ACC112 (cell line): ENCODE measurements around the gene CHST11.
"Not testable (repeated sequence)": the region's sequence is repeated elsewhere in the genome, so short reads cannot be mapped to it uniquely, and the experiment has no call there.

Source experiments
- H2AFZ ChIP-seq: fragments of 200-600 bp; sonication (generic); one replicate; pipeline ENCODE4 v1.6.0; 2017; ENCODE audit warnings: antibody characterized with exemption, low read length; ENCODE audit not compliant: unreplicated experiment
- H3K27ac ChIP-seq: fragments of 200-600 bp; sonication (generic); 2 replicates; pipeline ENCODE4 v1.5.1; 2014; ENCODE audit warnings: low read depth, mild to moderate bottlenecking, antibody characterized with exemption, low read length, moderate library complexity
- H3K27me3 ChIP-seq: fragments of 200-600 bp; sonication (generic); 2 replicates; pipeline ENCODE4 v1.6.1; 2014; ENCODE audit warnings: mild to moderate bottlenecking, antibody characterized with exemption, low read length, moderate library complexity, mixed read lengths; ENCODE audit not compliant: insufficient read depth
- H3K36me3 ChIP-seq: fragments of 200-600 bp; sonication (generic); 2 replicates; pipeline ENCODE4 v1.6.1; 2016; ENCODE audit warnings: mild to moderate bottlenecking, antibody characterized with exemption, low read length, moderate library complexity, mixed read lengths; ENCODE audit not compliant: insufficient read depth
- H3K4me1 ChIP-seq: fragments of 200-600 bp; sonication (generic); one replicate; pipeline ENCODE4 v1.6.1; 2016; ENCODE audit warnings: low read length, mixed read lengths; ENCODE audit not compliant: insufficient read depth, unreplicated experiment, control insufficient read depth
- H3K4me3 ChIP-seq: fragments of 200-600 bp; sonication (generic); 2 replicates; pipeline ENCODE4 v1.5.1; 2014; ENCODE audit warnings: mild to moderate bottlenecking, low read depth, low read length
- H3K79me2 ChIP-seq: fragments of 200-600 bp; sonication (generic); one replicate; pipeline ENCODE4 v1.6.0; 2016; ENCODE audit warnings: low read length; ENCODE audit not compliant: control insufficient read depth, unreplicated experiment, insufficient read depth

Gene CHST11

DNA sequence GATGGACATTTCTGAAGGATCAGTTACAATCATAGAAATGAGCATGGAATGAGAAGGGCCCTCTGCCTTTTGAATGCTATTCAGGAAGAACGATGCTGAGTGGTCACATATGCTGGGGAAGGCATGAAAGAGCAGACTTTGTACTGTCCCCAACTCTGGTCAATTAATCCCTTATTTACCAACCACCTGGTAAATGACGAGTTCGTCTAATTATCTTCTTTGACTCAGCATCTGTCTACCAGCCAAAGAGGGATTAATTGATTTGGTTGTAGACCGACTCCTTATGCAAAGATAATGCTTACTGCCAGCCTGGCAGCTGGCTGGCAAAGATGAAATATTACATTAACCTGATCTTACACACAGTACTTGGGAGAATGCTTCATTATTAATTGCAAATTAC lies 152.2 kb downstream of the CHST11 start:
- Histone ChIP-seq H3K4me1 (peaks cover 24% of the 10 kb centered on the region), H3K79me2 (no peaks in the 10 kb centered on the region), H3K4me3 (no peak overlapping the region), H3K36me3 (no peaks in the 10 kb centered on the region), H3K27ac (no peak overlapping the region), H2AFZ (no peak overlapping the region), H3K27me3 (no peaks in the 10 kb centered on the region)

- Histone ChIP-seq H3K27ac (no peak overlapping the region), H3K79me2 (no peaks in the 10 kb centered on the region)
Observed at GRCh38 chr12:104609445-104609844, 152.7 kb downstream of the CHST11 start.

DNA sequence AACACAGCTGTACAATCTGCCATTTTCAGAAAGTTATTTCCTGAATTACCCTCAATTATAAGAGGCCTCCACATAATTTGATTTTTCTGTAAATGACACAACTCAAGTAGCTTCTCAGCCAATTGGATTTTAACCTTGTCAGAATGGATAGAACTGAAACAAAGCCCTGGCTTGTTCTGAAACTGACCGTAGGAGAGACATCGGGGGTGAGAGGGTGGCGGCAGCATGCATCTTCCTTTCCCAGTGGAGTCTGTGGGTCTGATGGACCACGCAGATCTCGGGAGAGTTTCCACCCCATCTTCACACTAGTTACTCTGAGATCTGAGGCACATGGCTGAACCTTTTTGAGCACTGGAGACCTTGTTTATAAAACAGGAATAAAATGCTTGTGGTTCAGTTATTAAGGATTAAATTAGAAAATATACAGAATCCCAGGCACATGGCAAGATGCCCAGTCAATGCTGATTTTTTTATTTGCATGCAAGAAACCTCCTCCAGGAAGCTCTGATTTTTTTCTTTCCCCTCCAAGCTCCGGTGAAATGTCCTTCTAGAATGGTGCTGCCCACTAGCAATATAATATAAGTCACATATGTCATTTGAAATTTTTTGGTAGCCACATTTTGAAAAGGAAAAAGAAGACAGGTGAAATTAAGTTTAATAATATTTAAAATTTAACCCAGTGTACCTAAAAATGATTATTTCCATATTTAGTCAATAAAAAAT lies 153.9 kb downstream of the CHST11 start:
- no peak overlapping the region for H3K4me3 ChIP-seq
- peaks cover 10% of the 10 kb centered on the region for H3K4me1 ChIP-seq
- no peak overlapping the region for H3K27ac ChIP-seq
- H3K79me2 ChIP-seq, result no peaks in the 10 kb centered on the region
- H2AFZ ChIP-seq, result no peak overlapping the region
- no peaks in the 10 kb centered on the region for H3K27me3 ChIP-seq
- no peaks in the 10 kb centered on the region for H3K36me3 ChIP-seq

More at GRCh38 chr12:104609445-104609844, 152.7 kb downstream of the CHST11 start:
- Histone ChIP-seq H3K4me1 (peaks cover 22% of the 10 kb centered on the region), H3K27me3 (no peaks in the 10 kb centered on the region), H2AFZ (no peak overlapping the region), H3K36me3 (no peaks in the 10 kb centered on the region), H3K4me3 (no peak overlapping the region)

GRCh38 chr12:104611671-104612070 lies 154.9 kb downstream of the CHST11 start:
- Histone ChIP-seq H3K4me1 (peaks cover under 1% of the 10 kb centered on the region), H2AFZ (no peak overlapping the region), H3K27me3 (no peaks in the 10 kb centered on the region), H3K4me3 (no peak overlapping the region), H3K79me2 (no peaks in the 10 kb centered on the region), H3K27ac (no peak overlapping the region), H3K36me3 (no peaks in the 10 kb centered on the region)

- not testable (repeated sequence) for H3K4me1 ChIP-seq, H2AFZ ChIP-seq, H3K36me3 ChIP-seq, H3K79me2 ChIP-seq, H3K27ac ChIP-seq, H3K27me3 ChIP-seq, H3K4me3 ChIP-seq
Observed at GRCh38 chr12:104613372-104613771, 156.6 kb downstream of the CHST11 start.

- H3K4me1 ChIP-seq, result no peaks in the 10 kb centered on the region
- H2AFZ ChIP-seq, result no peak overlapping the region
- H3K4me3 ChIP-seq, result no peak overlapping the region
- H3K36me3 ChIP-seq, result no peaks in the 10 kb centered on the region
- H3K79me2 ChIP-seq, result no peaks in the 10 kb centered on the region
- H3K27ac ChIP-seq, result no peak overlapping the region
- H3K27me3 ChIP-seq, result no peaks in the 10 kb centered on the region
Observed at GRCh38 chr12:104615048-104615561, 158.4 kb downstream of the CHST11 start.

DNA sequence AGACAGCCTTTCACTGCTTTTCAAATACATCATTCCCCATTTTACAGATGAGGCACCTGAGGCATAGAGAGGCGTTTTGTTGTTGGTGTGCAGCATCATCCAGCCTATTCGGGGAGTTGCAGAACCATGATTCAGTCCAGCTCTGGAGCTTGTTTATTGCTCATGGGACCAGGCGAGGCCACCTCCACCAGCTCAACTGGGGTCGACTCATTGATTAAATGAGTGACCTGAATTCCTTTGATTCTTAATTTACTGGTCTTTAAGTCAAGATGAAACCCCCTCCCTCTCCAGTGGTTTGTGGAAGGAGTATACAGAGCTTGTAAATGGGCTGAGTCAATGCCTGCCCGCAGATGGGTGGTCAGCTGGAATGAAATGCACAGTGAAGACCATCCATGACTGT lies 161.9 kb downstream of the CHST11 start:
- Histone ChIP-seq H3K27me3 (no peaks in the 10 kb centered on the region), H3K4me3 (no peak overlapping the region), H3K4me1 (no peaks in the 10 kb centered on the region), H2AFZ (no peak overlapping the region), H3K79me2 (no peaks in the 10 kb centered on the region), H3K36me3 (no peaks in the 10 kb centered on the region), H3K27ac (no peak overlapping the region)

- H3K27ac ChIP-seq, result no peak overlapping the region
Observed at GRCh38 chr12:104619305-104619704, 162.6 kb downstream of the CHST11 start.

DNA sequence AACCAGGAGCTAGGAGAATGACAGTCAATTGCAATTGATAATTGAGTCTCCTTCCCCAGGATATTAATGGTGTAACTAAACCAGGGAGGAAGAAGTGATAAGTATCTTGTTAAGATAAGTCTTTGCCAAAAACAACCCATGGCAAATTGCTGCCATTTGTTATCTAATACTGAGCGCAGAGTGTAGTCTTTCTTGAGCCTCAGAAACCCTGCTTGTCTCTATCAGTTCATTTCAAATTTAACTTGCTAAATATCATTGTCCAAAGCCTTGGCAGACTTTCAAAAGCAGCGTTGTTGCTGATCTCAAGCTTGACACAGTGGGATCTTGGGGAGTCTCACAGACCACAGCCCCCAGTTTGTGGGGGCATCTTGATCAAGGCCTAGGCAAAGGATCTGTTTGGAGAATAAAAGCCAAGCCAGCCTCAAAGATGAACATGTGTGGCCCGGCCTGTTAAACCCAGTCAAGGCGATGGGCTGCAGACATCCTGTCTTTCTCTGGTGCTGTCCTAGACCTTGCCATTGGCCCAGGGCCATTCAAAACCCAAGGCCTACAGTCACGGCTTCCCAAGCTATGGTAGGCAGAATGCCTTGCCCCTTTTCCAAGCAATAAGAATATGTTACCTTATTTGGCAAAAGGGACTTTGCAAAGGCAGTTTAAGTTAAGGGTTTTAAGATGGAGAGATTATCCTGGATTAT lies 164.2 kb downstream of the CHST11 start:
- no peaks in the 10 kb centered on the region for H3K36me3 ChIP-seq
- no peaks in the 10 kb centered on the region for H3K27me3 ChIP-seq
- no peak overlapping the region for H2AFZ ChIP-seq
- no peaks in the 10 kb centered on the region for H3K4me1 ChIP-seq
- no peak overlapping the region for H3K4me3 ChIP-seq
- H3K79me2 ChIP-seq, result no peaks in the 10 kb centered on the region
- H3K27ac ChIP-seq, result no peak overlapping the region

More at GRCh38 chr12:104619305-104619704, 162.6 kb downstream of the CHST11 start:
- H3K4me1 ChIP-seq, result no peaks in the 10 kb centered on the region
- no peaks in the 10 kb centered on the region for H3K79me2 ChIP-seq
- no peaks in the 10 kb centered on the region for H3K36me3 ChIP-seq
- no peak overlapping the region for H2AFZ ChIP-seq
- H3K4me3 ChIP-seq, result no peak overlapping the region
- H3K27me3 ChIP-seq, result no peaks in the 10 kb centered on the region

DNA sequence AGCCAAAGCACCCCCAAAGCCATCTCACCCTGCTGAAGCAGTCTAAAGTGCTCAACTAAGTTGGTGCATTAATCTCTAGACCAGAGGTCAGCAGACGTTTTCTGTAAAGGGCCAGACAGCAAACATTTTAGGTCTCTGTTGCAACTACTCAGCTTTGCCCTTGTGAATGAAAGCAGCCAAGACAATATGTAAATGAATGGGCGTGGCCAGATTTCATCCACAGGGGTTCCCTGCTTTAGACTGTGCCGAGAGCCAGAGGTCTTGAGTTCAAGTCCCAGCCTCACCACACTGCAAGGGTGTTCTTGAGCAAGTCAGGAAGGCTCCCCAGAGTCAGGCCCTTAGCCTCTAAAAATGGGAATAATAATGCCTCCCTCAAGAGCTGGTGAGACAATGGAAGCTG lies 166.2 kb downstream of the CHST11 start:
- no peak overlapping the region for H2AFZ ChIP-seq
- H3K27me3 ChIP-seq, result no peaks in the 10 kb centered on the region
- no peaks in the 10 kb centered on the region for H3K4me1 ChIP-seq
- H3K36me3 ChIP-seq, result no peaks in the 10 kb centered on the region
- H3K27ac ChIP-seq, result no peak overlapping the region
- no peaks in the 10 kb centered on the region for H3K79me2 ChIP-seq
- H3K4me3 ChIP-seq, result no peak overlapping the region

- Histone ChIP-seq H3K79me2 (no peaks in the 10 kb centered on the region), H3K27me3 (no peaks in the 10 kb centered on the region), H3K4me1 (no peaks in the 10 kb centered on the region), H2AFZ (no peak overlapping the region), H3K36me3 (no peaks in the 10 kb centered on the region), H3K27ac (no peak overlapping the region), H3K4me3 (no peak overlapping the region)
Observed at GRCh38 chr12:104623883-104624282, 167.1 kb downstream of the CHST11 start.
